ENCODE data around the gene CLCN5. TPM values are rescaled to one million over a fixed set of nuclear protein-coding genes. Genes with fewer than 3 reads are reported as not detected.
"Not testable (repeated sequence)": the region's sequence is repeated elsewhere in the genome, so short reads cannot be mapped to it uniquely, and the experiment has no call there.

CLCN5 gene
- total RNA-seq, 1 donor from 2014 or later: 41.9 TPM

- DNase-seq (ENCODE audit: low read depth): peak; percentile 41
Observed at GRCh38 chrX:49995107-49995731, 72.8 kb downstream of the CLCN5 start.

- no peak for DNase-seq (ENCODE audit: low read depth)
Observed at GRCh38 chrX:49995795-49996455, 73.5 kb downstream of the CLCN5 start.

GRCh38 chrX:49996474-49996873, 74.1 kb downstream of the CLCN5 start:
- no peak for DNase-seq (ENCODE audit: low read depth)

- no peak for DNase-seq (ENCODE audit: low read depth)
Observed at GRCh38 chrX:49999087-49999486, 76.7 kb downstream of the CLCN5 start.

- DNase-seq (ENCODE audit: low read depth): no peak
Observed at GRCh38 chrX:50000937-50001542, 78.6 kb downstream of the CLCN5 start.

- DNase-seq (ENCODE audit: low read depth): peak; percentile 10
Observed at GRCh38 chrX:50002067-50002714, 79.8 kb downstream of the CLCN5 start.

- DNase-seq (ENCODE audit: low read depth): no peak
Observed at GRCh38 chrX:50003467-50003866, 81.1 kb downstream of the CLCN5 start.

- no peak for DNase-seq (ENCODE audit: low read depth)
Observed at GRCh38 chrX:50003927-50004326, 81.5 kb downstream of the CLCN5 start.

- not testable (repeated sequence) for DNase-seq (ENCODE audit: low read depth)
Observed at GRCh38 chrX:50025591-50025990, 103.2 kb downstream of the CLCN5 start.

- DNase-seq (ENCODE audit: low read depth): no peak
Observed at GRCh38 chrX:50035126-50035525, 112.7 kb downstream of the CLCN5 start.

GRCh38 chrX:50036426-50036825, 114.0 kb downstream of the CLCN5 start:
- DNase-seq (ENCODE audit: low read depth): no peak

GRCh38 chrX:50045823-50046222, 123.4 kb downstream of the CLCN5 start:
- DNase-seq (ENCODE audit: low read depth): no peak

- DNase-seq (ENCODE audit: low read depth): no peak
Observed at GRCh38 chrX:50049228-50049627, 126.8 kb downstream of the CLCN5 start.

GRCh38 chrX:50054147-50054546, 131.8 kb downstream of the CLCN5 start:
- DNase-seq (ENCODE audit: low read depth): no peak

GRCh38 chrX:50066318-50066937, 144.0 kb downstream of the CLCN5 start:
- DNase-seq (ENCODE audit: low read depth): no peak

GRCh38 chrX:50067435-50068284, 145.3 kb downstream of the CLCN5 start:
- DNase-seq (ENCODE audit: low read depth): no peak

- DNase-seq (ENCODE audit: low read depth): no peak
Observed at GRCh38 chrX:50068285-50068563, 145.8 kb downstream of the CLCN5 start.

- DNase-seq (ENCODE audit: low read depth): no peak
Observed at GRCh38 chrX:50068893-50069292, 146.5 kb downstream of the CLCN5 start.

GRCh38 chrX:50071494-50071893, 149.1 kb downstream of the CLCN5 start:
- no peak for DNase-seq (ENCODE audit: low read depth)

GRCh38 chrX:50072110-50072509, 149.7 kb downstream of the CLCN5 start:
- no peak for DNase-seq (ENCODE audit: low read depth)

- no peak for DNase-seq (ENCODE audit: low read depth)
Observed at GRCh38 chrX:50073601-50074000, 151.2 kb downstream of the CLCN5 start.
